ENCODE results near the gene PPP1R16B.

Gene PPP1R16B

GRCh38 chr20:38877483-38877882, 72.0 kb downstream of the PPP1R16B start:
- DNase-seq (ENCODE audit: low spot score) = no peak

- no peak for DNase-seq (ENCODE audit: low spot score)
Measured at GRCh38 chr20:38878866-38879265, 73.4 kb downstream of the PPP1R16B start.

- DNase-seq (ENCODE audit: low spot score) = no peak
Measured at GRCh38 chr20:38880952-38881735, 75.6 kb downstream of the PPP1R16B start.

- DNase-seq (ENCODE audit: low spot score) = no peak
Measured at GRCh38 chr20:38881806-38882440, 76.4 kb downstream of the PPP1R16B start.

- no peak for DNase-seq (ENCODE audit: low spot score)
Measured at GRCh38 chr20:38882600-38882999, 77.1 kb downstream of the PPP1R16B start.

GRCh38 chr20:38883081-38883980, 77.8 kb downstream of the PPP1R16B start:
- peak; percentile 95 for DNase-seq (ENCODE audit: low spot score)

- DNase-seq (ENCODE audit: low spot score) = no peak
Measured at GRCh38 chr20:38883981-38884733, 78.7 kb downstream of the PPP1R16B start.

- DNase-seq (ENCODE audit: low spot score) = peak; percentile 35
Measured at GRCh38 chr20:38885357-38885756, 79.9 kb downstream of the PPP1R16B start.

GRCh38 chr20:38888059-38888831, 82.7 kb downstream of the PPP1R16B start:
- DNase-seq (ENCODE audit: low spot score) = no peak

- no peak for DNase-seq (ENCODE audit: low spot score)
Measured at GRCh38 chr20:38889050-38889449, 83.6 kb downstream of the PPP1R16B start.

- DNase-seq (ENCODE audit: low spot score) = no peak
Measured at GRCh38 chr20:38889792-38890496, 84.4 kb downstream of the PPP1R16B start.

- DNase-seq (ENCODE audit: low spot score) = no peak
Measured at GRCh38 chr20:38890497-38890818, 85.0 kb downstream of the PPP1R16B start.

- no peak for DNase-seq (ENCODE audit: low spot score)
Measured at GRCh38 chr20:38892091-38892981, 86.8 kb downstream of the PPP1R16B start.

- DNase-seq (ENCODE audit: low spot score) = no peak
Measured at GRCh38 chr20:38893056-38893564, 87.6 kb downstream of the PPP1R16B start.

GRCh38 chr20:38893565-38894090, 88.1 kb downstream of the PPP1R16B start:
- peak; percentile 81 for DNase-seq (ENCODE audit: low spot score)

- peak; percentile 46 for DNase-seq (ENCODE audit: low spot score)
Measured at GRCh38 chr20:38894091-38894847, 88.8 kb downstream of the PPP1R16B start.

- no peak for DNase-seq (ENCODE audit: low spot score)
Measured at GRCh38 chr20:38895098-38895949, 89.8 kb downstream of the PPP1R16B start.

Data from cerebellar cortex (tissue), 1 donor.